GM19463 (cell line): Measurements from ENCODE around the gene TDRD10.

Source experiments
- ATAC-seq: cut with Tn5 transposase; IDR thresholded peaks from one replicate; pipeline ENCODE4 v1.9.1; 2021; ENCODE audit warnings: mild to moderate bottlenecking, moderate library complexity; ENCODE audit not compliant: unreplicated experiment

Gene TDRD10, protein sequence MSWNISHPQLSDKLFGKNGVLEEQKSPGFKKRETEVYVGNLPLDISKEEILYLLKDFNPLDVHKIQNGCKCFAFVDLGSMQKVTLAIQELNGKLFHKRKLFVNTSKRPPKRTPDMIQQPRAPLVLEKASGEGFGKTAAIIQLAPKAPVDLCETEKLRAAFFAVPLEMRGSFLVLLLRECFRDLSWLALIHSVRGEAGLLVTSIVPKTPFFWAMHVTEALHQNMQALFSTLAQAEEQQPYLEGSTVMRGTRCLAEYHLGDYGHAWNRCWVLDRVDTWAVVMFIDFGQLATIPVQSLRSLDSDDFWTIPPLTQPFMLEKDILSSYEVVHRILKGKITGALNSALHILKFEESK

GRCh38 chr1:154502066-154502743 lies at the start of gene TDRD10, which contains the start of gene SHE:
TSS of gene TDRD10 (plus strand) at chr1:154502219. CDS start at chr1:154506904, 4,685 bp downstream.
TSS of gene SHE (minus strand) at chr1:154502412. CDS start at chr1:154502026, 386 bp downstream.
- ATAC-seq = no peak

- no peak for ATAC-seq
Measured at GRCh38 chr1:154453161-154453560, 48.9 kb upstream of the TDRD10 start.

GRCh38 chr1:154453574-154454352 lies 48.3 kb upstream of the TDRD10 start:
- ATAC-seq = no peak

GRCh38 chr1:154454386-154455120 lies 47.5 kb upstream of the TDRD10 start:
- no peak for ATAC-seq

DNA sequence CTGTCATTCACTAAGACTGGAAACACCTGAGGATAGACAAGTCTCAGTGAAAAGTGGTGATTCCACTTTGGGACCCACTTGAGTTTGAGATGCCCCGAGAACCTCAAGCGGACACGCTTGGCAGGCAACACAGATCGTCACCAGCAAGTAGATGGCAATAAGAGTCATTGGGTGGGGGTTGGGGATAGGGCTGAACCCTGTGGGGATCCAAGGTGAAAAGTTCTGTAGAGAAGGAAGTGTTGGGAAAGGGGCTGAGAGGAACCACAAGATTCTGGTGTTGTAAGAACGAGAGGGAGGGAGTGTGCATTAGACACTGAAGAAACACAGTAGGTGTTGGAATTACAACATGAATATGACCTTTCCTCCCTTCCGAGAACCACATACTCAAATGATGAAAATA lies 45.4 kb upstream of the TDRD10 start:
- no peak for ATAC-seq

- ATAC-seq = no peak
Measured at GRCh38 chr1:154459080-154459479, 42.9 kb upstream of the TDRD10 start.

DNA sequence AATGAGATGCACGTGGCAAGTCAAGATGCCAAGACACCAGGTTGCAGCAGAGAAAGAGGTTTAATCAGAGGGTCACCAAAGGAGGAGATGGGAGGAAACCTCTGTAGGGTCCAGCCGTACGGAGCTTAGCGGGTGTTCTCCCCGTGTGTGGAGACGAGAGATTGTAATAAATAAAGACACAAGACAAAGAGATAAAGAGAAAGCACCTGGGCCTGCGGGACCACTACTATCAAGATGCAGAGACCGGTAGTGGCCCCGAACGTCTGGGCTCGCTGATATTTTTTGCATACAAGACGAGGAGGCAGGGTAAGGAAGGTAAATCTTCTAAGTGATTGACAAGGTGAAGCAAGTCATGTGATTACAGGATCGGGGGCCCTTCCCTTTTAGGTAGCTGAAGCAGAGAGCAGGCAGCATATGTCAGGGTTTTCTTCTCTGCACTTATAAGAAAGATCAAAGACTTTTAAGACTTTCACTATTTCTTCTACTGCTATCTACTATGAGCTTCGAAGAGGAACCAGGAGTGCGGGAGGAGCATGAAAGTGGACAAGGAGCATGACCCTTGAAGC lies 41.2 kb upstream of the TDRD10 start:
- no peak for ATAC-seq

DNA sequence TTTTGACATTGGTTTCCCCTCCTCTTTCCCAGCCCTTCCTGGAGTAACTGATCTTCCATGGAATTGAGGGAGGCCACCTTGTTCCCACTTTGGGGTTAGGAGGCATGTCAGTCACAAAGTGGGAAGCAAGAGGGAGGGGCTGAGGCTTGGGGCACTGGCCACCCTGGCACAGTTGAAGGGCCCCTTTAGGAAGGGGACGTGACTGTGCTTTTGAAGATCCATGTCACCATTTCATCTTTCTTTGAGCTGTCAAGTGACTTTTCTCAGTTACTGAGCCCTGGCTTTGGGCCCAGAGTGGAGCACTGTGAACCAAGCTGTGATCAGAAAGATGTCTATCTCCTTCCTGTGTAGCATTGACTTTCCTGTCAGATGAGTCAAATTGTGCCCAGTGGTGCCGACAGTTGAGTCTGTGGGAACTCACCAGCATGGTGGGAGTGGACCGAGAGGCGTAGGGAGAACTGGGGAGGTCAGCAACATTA lies 38.5 kb upstream of the TDRD10 start:
- ATAC-seq = no peak

DNA sequence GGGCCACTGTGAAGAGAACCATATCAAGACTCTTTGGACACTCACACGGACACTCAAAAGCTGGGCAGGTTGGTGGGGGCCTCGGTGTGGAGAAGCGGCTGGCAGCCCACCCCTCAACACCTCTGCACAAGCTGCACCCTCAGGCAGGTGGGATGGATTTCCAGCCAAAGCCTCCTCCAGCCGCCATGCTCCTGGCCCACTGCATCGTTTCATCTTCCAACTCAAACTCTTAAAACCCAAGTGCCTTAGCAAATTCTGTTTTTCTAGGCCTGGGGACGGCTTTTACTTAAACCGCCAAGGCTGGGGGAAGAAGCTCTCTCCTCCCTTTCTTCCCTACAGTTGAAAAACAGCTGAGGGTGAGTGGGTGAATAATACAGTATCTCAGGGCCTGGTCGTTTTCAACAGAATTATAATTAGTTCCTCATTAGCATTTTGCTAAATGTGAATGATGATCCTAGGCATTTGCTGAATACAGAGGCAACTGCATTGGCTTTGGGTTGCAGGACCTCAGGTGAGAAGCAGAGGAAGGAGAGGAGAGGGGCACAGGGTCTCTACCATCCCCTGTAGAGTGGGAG lies 36.3 kb upstream of the TDRD10 start:
- ATAC-seq = no peak

- ATAC-seq = no peak
Measured at GRCh38 chr1:154466206-154466605, 35.8 kb upstream of the TDRD10 start.

- no peak for ATAC-seq
Measured at GRCh38 chr1:154466921-154467417, 35.0 kb upstream of the TDRD10 start.

DNA sequence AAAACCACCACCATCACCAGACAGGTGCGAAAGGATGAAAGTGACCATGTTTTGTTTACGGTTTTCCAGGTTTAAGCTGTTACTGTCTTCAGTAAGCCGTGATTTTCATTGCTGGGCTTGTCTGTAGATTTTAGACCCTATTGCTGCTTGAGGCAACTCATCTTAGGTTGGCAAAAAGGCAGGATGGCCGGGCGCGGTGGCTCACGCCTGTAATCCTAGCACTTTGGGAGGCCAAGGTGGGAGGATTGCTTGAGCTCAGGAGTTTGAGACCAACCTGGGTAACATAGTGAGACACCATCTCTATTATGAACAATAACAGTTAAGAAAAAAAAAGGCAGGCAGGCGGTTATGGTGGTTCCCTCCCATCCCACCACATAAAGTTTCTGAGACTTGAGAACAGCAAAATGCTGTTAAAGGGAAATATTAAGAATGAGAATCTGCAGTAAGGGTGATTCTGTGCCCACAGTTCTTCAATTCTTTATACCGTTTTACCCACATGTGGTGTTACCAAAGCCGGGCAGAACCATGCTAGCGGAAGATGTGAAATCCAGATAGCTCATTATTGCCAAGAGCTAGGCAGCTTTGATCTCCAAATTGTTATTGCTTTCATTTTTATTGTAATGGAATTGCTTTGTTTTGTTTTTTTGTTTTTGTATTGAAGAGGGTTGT lies 34.5 kb upstream of the TDRD10 start:
- ATAC-seq = no peak

DNA sequence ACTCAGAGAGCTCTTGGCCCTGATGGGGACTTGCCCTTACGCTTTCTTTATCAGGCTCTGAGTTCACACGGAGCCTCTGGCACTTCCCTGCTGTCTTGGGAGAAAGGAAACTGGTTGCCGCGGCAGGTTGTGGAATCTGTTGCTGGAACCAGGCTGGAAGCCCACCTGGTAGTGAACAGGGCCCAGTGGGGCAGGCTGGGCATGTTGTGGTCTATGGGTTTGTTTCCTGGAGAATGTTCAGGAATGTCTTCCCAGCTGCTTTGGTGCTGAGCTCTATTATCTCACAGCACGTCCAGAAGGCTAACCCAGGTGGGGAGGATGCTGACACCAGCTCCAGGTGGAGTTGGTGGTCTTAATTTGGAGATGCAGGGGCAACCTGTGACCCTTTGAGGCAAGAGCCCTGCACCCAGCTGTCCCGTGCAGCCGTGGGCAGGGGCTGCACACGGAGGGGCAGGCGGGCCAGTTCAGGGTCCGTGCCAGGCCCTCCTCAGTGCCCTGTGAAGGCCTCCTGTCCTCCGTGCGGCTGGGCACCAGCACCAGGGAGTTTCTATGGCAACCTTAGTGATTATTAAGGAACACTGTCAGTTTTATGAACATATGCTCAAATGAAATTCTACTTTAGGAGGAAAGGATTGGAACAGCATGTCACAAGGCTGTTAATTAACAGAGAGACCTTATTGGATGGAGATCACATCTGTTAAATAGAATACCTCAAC lies 33.3 kb upstream of the TDRD10 start:
- no peak for ATAC-seq

- no peak for ATAC-seq
Measured at GRCh38 chr1:154469844-154470560, 32.0 kb upstream of the TDRD10 start.

GRCh38 chr1:154471304-154471703 lies 30.7 kb upstream of the TDRD10 start:
- no peak for ATAC-seq

DNA sequence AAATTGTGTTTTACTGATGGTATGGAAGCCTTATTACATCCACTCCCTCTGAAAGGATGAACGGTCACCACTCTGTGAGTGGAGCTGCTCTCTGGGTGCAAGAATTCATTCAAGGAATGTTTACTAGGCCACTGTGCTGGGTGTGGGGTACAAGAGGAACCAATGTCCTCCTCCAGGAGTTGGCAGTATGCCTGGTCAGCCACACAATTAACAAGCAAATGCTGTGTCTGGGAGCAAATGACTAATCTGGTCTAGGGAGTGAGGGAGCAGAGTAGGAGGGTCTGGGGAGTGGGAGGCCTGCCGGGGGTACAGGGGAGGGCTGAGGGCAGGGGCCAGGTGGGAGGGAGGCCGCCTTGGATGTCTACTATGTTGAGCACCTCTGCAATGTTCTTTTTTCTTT lies 27.2 kb upstream of the TDRD10 start:
- no peak for ATAC-seq

GRCh38 chr1:154476791-154477190 lies 25.2 kb upstream of the TDRD10 start:
- ATAC-seq = no peak

- ATAC-seq = no peak
Measured at GRCh38 chr1:154478013-154478412, 24.0 kb upstream of the TDRD10 start.
